Measurements from ENCODE around the gene DIPK2A. TPM values are rescaled to one million over a fixed set of nuclear protein-coding genes. Genes with fewer than 3 reads are reported as not detected.

DIPK2A gene
- total and polyA plus RNA-seq, 10 donors = 6.2 to 41.8 (median 23.1) TPM

DNA sequence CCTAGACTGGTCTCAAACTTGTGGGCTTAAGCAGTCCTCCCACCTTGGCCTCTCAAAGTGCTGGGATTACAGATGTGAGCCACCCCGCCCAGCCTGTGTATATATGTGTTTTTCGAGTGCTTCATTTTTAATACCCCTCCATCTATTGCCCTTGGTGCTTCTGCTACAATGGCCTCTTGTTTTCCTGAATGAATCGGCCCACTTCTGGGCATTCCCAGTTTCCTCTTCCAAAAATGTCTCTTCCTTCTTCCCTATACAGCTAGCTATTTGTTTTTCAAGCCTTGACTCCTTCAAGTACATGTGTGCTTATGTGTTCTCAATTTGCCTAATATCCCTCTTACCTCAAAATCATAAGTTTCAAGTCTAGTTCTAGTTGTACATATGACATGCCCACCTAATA, 16.7 kb downstream of the DIPK2A start:
- peaks cover 0 to 68% (median 10%) of the 10 kb centered on the region in 6 donors for H3K36me3 ChIP-seq
- 85 to 96% (median 87%) methylated on average over 3 of the region's 3 CpGs for WGBS, 5 donors
- no peak overlapping the region for H3K4me3 ChIP-seq
- no peaks in the 10 kb centered on the region for H3K27me3 ChIP-seq (replicated peaks in 1 of 7)
- TF ChIP-seq POLR2A (IDR thresholded peaks at IDR 0.05) (no peak), POLR2AphosphoS5 (IDR thresholded peaks at IDR 0.05) (no peak)
- TF ChIP-seq, protein P1, sequence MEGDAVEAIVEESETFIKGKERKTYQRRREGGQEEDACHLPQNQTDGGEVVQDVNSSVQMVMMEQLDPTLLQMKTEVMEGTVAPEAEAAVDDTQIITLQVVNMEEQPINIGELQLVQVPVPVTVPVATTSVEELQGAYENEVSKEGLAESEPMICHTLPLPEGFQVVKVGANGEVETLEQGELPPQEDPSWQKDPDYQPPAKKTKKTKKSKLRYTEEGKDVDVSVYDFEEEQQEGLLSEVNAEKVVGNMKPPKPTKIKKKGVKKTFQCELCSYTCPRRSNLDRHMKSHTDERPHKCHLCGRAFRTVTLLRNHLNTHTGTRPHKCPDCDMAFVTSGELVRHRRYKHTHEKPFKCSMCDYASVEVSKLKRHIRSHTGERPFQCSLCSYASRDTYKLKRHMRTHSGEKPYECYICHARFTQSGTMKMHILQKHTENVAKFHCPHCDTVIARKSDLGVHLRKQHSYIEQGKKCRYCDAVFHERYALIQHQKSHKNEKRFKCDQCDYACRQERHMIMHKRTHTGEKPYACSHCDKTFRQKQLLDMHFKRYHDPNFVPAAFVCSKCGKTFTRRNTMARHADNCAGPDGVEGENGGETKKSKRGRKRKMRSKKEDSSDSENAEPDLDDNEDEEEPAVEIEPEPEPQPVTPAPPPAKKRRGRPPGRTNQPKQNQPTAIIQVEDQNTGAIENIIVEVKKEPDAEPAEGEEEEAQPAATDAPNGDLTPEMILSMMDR (IDR thresholded peaks at IDR 0.05 in 8 of 11, conservative IDR thresholded peaks at IDR 0.05 in 3 of 11) = no peak
- intact Hi-C loops (cut with DNase I; ENCODE audit: low total_unique reads) = no loop called here
- no peak for DNase-seq
- H3K9me3 ChIP-seq = peaks cover 0 to 1% (median 0%) of the 10 kb centered on the region in 8 donors
- H3K27ac ChIP-seq = no peak overlapping the region
- peaks cover 0 to 26% (median 0%) of the 10 kb centered on the region in 6 donors for H3K4me1 ChIP-seq

DNA sequence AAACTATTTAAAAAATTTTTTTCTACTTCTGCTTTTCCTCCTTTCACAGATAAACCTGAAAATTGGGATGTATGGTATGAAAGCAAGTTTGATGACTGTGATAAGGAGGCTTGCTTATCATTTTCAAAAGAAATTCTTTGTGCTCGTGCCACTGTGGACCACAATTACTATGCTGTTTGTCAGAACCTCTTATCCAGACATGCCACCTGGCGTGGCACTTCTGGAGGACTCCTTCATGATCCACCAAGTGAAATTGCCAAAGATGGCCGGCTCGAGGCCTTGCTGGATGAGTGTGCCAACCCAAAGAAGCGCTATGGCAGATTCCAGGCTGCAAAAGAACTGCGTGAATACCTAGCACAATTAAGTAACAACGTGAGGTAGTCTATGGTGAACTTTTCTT, 17.8 kb downstream of the DIPK2A start:
- no peak overlapping the region for H3K27ac ChIP-seq
- TF ChIP-seq, protein P1 (IDR thresholded peaks at IDR 0.05 in 8 of 11, conservative IDR thresholded peaks at IDR 0.05 in 3 of 11) = no peak
- TF ChIP-seq POLR2AphosphoS5 (IDR thresholded peaks at IDR 0.05) (no peak), POLR2A (IDR thresholded peaks at IDR 0.05) (no peak)
- peaks cover 0 to 76% (median 10%) of the 10 kb centered on the region in 6 donors for H3K36me3 ChIP-seq
- no peaks in the 10 kb centered on the region for H3K27me3 ChIP-seq (replicated peaks in 1 of 7)
- no peaks in the 10 kb centered on the region for H3K9me3 ChIP-seq
- peaks cover 0 to 26% (median 0%) of the 10 kb centered on the region in 6 donors for H3K4me1 ChIP-seq
- no peak overlapping the region for H3K4me3 ChIP-seq
- DNase-seq = no peak
- intact Hi-C loops (cut with DNase I; ENCODE audit: low total_unique reads) = no loop called here
- WGBS, 5 donors = 94 to 99% (median 97%) methylated on average over 7 of the region's 7 CpGs

DNA sequence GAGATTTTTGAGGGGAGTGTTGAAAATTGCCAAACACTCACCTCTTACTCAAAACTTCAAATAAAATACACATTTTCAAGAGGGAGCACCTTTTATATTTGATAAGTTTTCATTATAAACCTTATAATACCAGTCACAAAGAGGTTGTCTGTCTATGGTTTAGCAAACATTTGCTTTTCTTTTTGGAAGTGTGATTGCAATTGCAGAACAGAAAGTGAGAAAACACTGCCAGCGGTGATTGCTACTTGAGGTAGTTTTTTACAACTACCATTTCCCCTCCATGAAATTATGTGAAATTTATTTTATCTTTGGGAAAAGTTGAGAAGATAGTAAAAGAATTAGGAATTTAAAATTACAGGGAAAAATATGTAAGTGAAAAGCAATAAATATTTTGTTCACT, 20.1 kb downstream of the DIPK2A start:
- TF ChIP-seq POLR2AphosphoS5 (IDR thresholded peaks at IDR 0.05) = no peak
- TF ChIP-seq, protein P1 (IDR thresholded peaks at IDR 0.05 in 8 of 11, conservative IDR thresholded peaks at IDR 0.05 in 3 of 11) = no peak
- TF ChIP-seq POLR2A (IDR thresholded peaks at IDR 0.05) = no peak
- WGBS, 5 donors = 66 to 77% (median 70%) methylated on average over 1 of the region's 1 CpG
- H3K9me3 ChIP-seq = no peaks in the 10 kb centered on the region
- H3K36me3 ChIP-seq = peaks cover 0 to 67% (median 10%) of the 10 kb centered on the region in 6 donors
- intact Hi-C loops (cut with DNase I; ENCODE audit: low total_unique reads) = no loop called here
- H3K4me3 ChIP-seq = no peak overlapping the region
- no peaks in the 10 kb centered on the region for H3K27me3 ChIP-seq (replicated peaks in 1 of 7)
- peaks cover 0 to 25% (median 0%) of the 10 kb centered on the region in 6 donors for H3K4me1 ChIP-seq
- no peak for DNase-seq
- no peak overlapping the region for H3K27ac ChIP-seq

DNA sequence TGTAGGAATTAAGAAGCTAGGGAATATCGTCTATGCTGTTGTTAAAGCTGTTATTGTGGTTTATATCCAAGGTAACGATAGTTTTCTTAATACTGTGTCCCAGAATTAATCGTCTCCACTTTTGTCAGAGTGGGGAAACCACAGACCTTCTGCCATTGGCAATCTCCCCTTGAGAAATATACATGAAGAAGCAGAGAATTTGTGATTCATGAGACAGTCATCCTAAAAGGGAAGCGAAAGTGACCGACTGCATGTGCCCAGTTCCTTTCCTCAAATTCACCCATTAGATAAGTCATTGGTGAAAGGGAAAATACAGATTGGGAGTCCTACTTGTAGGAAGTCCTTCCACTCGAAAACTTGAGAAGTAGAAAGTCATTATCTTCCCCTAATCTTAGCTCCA, 26.6 kb downstream of the DIPK2A start:
- TF ChIP-seq POLR2AphosphoS5 (IDR thresholded peaks at IDR 0.05) (no peak), POLR2A (IDR thresholded peaks at IDR 0.05) (no peak)
- TF ChIP-seq, protein P1 (IDR thresholded peaks at IDR 0.05 in 8 of 11, conservative IDR thresholded peaks at IDR 0.05 in 3 of 11) = no peak
- Histone ChIP-seq H3K4me1 (peaks cover 0 to 9% (median 0%) of the 10 kb centered on the region in 6 donors), H3K27me3 (replicated peaks in 1 of 7) (no peaks in the 10 kb centered on the region), H3K36me3 (peaks cover 0 to 8% (median 0%) of the 10 kb centered on the region in 6 donors), H3K27ac (no peak overlapping the region), H3K9me3 (no peaks in the 10 kb centered on the region), H3K4me3 (no peak overlapping the region)
- 59 to 75% (median 62%) methylated on average over 6 of the region's 6 CpGs for WGBS, 5 donors
- intact Hi-C loops (cut with DNase I; ENCODE audit: low total_unique reads) = no loop called here
- no peak for DNase-seq
